CD1c-positive myeloid dendritic cell (primary cell): Measurements from ENCODE around the gene OR56B1.

Experiments used
- DNase-seq: peaks from one replicate; pipeline ENCODE4 v3.0.0-alpha.2; 2016; ENCODE audit errors: extremely low spot score

OR56B1 gene

GRCh38 chr11:5727691-5728090, 8.6 kb upstream of the OR56B1 start:
- no peak for DNase-seq

GRCh38 chr11:5737091-5737490, 843 bp downstream of the OR56B1 start:
- DNase-seq: no peak

- no peak for DNase-seq
Measured at GRCh38 chr11:5737670-5738392, 1.6 kb downstream of the OR56B1 start.

- no peak for DNase-seq
Measured at GRCh38 chr11:5738431-5738830, 2.2 kb downstream of the OR56B1 start.

- DNase-seq: no peak
Measured at GRCh38 chr11:5746614-5747013, 10.4 kb downstream of the OR56B1 start.

GRCh38 chr11:5749836-5750235, 13.6 kb downstream of the OR56B1 start:
- DNase-seq: no peak

GRCh38 chr11:5753943-5754342, 17.7 kb downstream of the OR56B1 start, which contains the start of gene OR52N4:
TSS of gene OR52N4 (plus strand) at chr11:5754243. CDS start at chr11:5754741, 498 bp downstream.
- no peak for DNase-seq

- DNase-seq: no peak
Measured at GRCh38 chr11:5767056-5767455, 30.8 kb downstream of the OR56B1 start.

- DNase-seq: no peak
Measured at GRCh38 chr11:5783255-5783654, 47.0 kb downstream of the OR56B1 start, which contains the start of gene OR52N5. TSS of gene OR52N5 (minus strand) at chr11:5783355. CDS start at chr11:5778634, 4,721 bp downstream.
